Measurements from ENCODE around the gene FHIT. TPM values are rescaled to one million over a fixed set of nuclear protein-coding genes. Genes with fewer than 3 reads are reported as not detected.

Gene FHIT
- total and polyA plus RNA-seq, 2 experiments from 2014 or later = 9.7 to 16.2 TPM

GRCh38 chr3:59877263-59878037 lies 1373.8 kb downstream of the FHIT start:
- no peaks in the 10 kb centered on the region for H3K36me3 ChIP-seq (replicated peaks; ENCODE audit: insufficient read depth, low read depth)
- no peaks in the 10 kb centered on the region for H4K20me1 ChIP-seq (ENCODE audit: insufficient read depth, poor library complexity, severe bottlenecking)
- H2AFZ ChIP-seq = no peak overlapping the region
- H3K9me2 ChIP-seq (replicated peaks; ENCODE audit: insufficient read depth) = no peaks in the 10 kb centered on the region
- 59% methylated on average over 2 of the region's 2 CpGs for WGBS (ENCODE audit: low lambda C conversion rate, missing lambda C conversion rate)
- no peaks in the 10 kb centered on the region for H3K27me3 ChIP-seq
- DNase-seq (ENCODE audit: low spot score) = no peak
- no peaks in the 10 kb centered on the region for H3K79me2 ChIP-seq
- no peak overlapping the region for H3K4me2 ChIP-seq
- H3K9me3 ChIP-seq (ENCODE audit: low read depth) = no peaks in the 10 kb centered on the region
- no peak overlapping the region for H3K27ac ChIP-seq
- TF ChIP-seq EZH2 (IDR thresholded peaks at IDR 0.05; ENCODE audit: borderline replicate concordance) (no peak), EZH2phosphoT487 (IDR thresholded peaks at IDR 0.05; ENCODE audit: low read depth, severe bottlenecking, unreplicated experiment) (no peak)
- TF ChIP-seq, protein P1, sequence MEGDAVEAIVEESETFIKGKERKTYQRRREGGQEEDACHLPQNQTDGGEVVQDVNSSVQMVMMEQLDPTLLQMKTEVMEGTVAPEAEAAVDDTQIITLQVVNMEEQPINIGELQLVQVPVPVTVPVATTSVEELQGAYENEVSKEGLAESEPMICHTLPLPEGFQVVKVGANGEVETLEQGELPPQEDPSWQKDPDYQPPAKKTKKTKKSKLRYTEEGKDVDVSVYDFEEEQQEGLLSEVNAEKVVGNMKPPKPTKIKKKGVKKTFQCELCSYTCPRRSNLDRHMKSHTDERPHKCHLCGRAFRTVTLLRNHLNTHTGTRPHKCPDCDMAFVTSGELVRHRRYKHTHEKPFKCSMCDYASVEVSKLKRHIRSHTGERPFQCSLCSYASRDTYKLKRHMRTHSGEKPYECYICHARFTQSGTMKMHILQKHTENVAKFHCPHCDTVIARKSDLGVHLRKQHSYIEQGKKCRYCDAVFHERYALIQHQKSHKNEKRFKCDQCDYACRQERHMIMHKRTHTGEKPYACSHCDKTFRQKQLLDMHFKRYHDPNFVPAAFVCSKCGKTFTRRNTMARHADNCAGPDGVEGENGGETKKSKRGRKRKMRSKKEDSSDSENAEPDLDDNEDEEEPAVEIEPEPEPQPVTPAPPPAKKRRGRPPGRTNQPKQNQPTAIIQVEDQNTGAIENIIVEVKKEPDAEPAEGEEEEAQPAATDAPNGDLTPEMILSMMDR (IDR thresholded peaks at IDR 0.05; ENCODE audit: poor library complexity) = no peak
- no peaks in the 10 kb centered on the region for H3K4me1 ChIP-seq (ENCODE audit: insufficient read depth)
- no peak overlapping the region for H3K4me3 ChIP-seq

DNA sequence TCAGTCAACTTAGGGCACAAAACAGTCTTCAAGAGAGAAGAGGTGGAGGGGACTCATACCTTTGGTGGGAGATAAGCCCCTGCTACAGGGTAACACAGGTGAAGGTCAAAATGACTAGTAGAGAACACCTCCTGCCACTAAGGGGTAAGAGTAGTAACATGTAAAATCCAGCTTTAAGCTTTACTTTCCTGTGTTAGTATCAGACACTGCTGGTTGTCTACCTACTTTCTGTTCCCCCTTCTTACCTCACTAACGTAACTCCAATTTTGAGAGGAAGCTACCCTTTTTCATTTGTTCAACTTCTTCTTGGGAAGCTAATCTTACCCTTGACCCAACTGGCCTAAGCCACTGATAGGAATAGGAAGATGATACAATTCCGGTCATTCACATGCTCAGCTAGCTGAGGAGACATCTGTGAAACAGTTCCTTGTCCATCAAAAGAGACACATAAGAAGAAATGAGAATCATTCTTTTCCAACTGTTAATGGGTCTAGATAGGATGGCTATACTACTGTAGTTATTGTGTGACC lies 1374.7 kb downstream of the FHIT start:
- no peak overlapping the region for H3K27ac ChIP-seq
- H3K79me2 ChIP-seq = no peaks in the 10 kb centered on the region
- no peaks in the 10 kb centered on the region for H3K36me3 ChIP-seq (replicated peaks; ENCODE audit: insufficient read depth, low read depth)
- TF ChIP-seq EZH2phosphoT487 (IDR thresholded peaks at IDR 0.05; ENCODE audit: low read depth, severe bottlenecking, unreplicated experiment) (no peak), EZH2 (IDR thresholded peaks at IDR 0.05; ENCODE audit: borderline replicate concordance) (no peak)
- TF ChIP-seq, protein P1 (IDR thresholded peaks at IDR 0.05; ENCODE audit: poor library complexity) = no peak
- 98% methylated on average over 2 of the region's 2 CpGs for WGBS (ENCODE audit: low lambda C conversion rate, missing lambda C conversion rate)
- H2AFZ ChIP-seq = no peak overlapping the region
- H3K4me3 ChIP-seq = no peak overlapping the region
- no peaks in the 10 kb centered on the region for H3K4me1 ChIP-seq (ENCODE audit: insufficient read depth)
- H4K20me1 ChIP-seq (ENCODE audit: insufficient read depth, poor library complexity, severe bottlenecking) = no peaks in the 10 kb centered on the region
- no peak overlapping the region for H3K4me2 ChIP-seq
- H3K9me3 ChIP-seq (ENCODE audit: low read depth) = no peaks in the 10 kb centered on the region
- no peaks in the 10 kb centered on the region for H3K9me2 ChIP-seq (replicated peaks; ENCODE audit: insufficient read depth)
- DNase-seq (ENCODE audit: low spot score) = no peak
- no peaks in the 10 kb centered on the region for H3K27me3 ChIP-seq

DNA sequence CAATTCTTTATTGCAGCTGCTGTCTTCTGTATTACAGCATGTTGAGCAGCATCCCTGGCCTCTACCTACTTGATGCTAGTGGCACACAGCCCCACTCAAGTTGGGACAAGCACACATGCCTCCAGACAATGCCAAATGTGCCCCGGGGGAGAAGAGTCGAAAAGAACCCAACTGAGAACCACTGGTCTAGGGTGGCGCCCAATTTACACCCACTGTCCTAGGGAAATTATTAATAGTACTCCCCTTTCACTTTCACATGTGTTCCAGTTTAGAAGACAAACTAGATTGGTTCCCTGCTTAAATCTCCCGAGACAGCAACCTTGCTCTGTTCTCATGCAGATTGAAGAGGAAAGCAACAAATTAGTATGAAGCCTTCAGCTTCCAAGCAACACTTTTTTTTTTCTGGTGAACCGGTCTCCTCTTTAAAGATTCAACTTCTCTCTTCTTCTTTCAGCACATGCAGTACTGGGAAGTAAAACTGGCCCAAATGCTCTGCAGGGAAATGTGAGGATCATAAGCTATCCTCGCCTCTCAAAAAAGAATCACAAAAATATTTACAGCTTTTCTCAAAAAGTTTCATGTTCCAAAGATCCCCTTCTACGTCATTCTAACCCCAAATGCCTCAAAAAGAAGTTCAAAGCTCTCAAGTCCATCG lies 1377.5 kb downstream of the FHIT start:
- DNase-seq (ENCODE audit: low spot score) = no peak
- H3K27me3 ChIP-seq = no peaks in the 10 kb centered on the region
- H3K36me3 ChIP-seq (replicated peaks; ENCODE audit: insufficient read depth, low read depth) = no peaks in the 10 kb centered on the region
- H3K4me1 ChIP-seq (ENCODE audit: insufficient read depth) = no peaks in the 10 kb centered on the region
- TF ChIP-seq, protein P1 (IDR thresholded peaks at IDR 0.05; ENCODE audit: poor library complexity) = no peak
- H3K9me2 ChIP-seq (replicated peaks; ENCODE audit: insufficient read depth) = no peaks in the 10 kb centered on the region
- no peak overlapping the region for H3K4me3 ChIP-seq
- WGBS (ENCODE audit: low lambda C conversion rate, missing lambda C conversion rate) = 71% methylated on average over 8 of the region's 8 CpGs
- no peak overlapping the region for H2AFZ ChIP-seq
- H3K79me2 ChIP-seq = no peaks in the 10 kb centered on the region
- no peak overlapping the region for H3K27ac ChIP-seq
- H3K4me2 ChIP-seq = no peak overlapping the region
- no peaks in the 10 kb centered on the region for H4K20me1 ChIP-seq (ENCODE audit: insufficient read depth, poor library complexity, severe bottlenecking)
- H3K9me3 ChIP-seq (ENCODE audit: low read depth) = no peaks in the 10 kb centered on the region

All from hepatocyte (in vitro differentiated cells).